ENCODE data around the gene CACNA2D2. TPM values are rescaled to one million over a fixed set of nuclear protein-coding genes. Genes with fewer than 3 reads are reported as not detected.

The CACNA2D2 gene
- polyA plus RNA-seq, 1 donor from 2014 or later = 0.11 TPM

DNA sequence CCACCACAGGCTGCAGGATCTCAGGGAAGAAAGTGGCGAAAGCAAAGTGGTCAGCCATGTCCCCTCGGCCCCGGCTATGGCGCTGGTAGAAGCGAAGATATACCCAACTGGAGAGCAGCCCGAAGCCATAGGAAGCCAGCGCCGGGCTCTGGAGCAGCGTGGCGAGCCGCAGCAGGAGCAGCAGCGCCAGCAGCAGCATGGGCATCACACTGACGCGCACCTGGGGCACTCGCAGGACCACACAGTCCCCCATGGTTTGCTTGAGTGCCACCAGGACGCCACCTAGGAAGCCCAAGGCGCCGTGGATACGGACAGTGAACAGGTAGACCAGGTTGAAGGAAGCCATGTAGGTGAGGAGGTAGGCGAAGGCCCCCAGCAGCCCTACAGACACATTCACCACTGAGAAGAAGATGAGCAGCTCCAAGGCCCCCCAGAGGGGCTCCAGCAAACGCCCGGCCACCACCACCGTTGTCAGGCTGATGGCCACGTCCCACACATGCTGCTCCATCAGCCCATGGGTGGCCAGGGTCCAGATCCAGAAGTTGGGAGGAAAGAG, 145.0 kb downstream of the CACNA2D2 start:
- Mint-ChIP-seq H3K27ac (peak overlapping the region in 1 of 3 donors; percentile 93), H3K4me1 (peaks cover 24 to 28% (median 27%) of the 10 kb centered on the region in 3 donors), H3K36me3 (no peaks in the 10 kb centered on the region), H3K27me3 (no peaks in the 10 kb centered on the region), H3K9me3 (no peaks in the 10 kb centered on the region), H3K4me3 (peak overlapping the region; percentile 87 to 97 (median 97))

DNA sequence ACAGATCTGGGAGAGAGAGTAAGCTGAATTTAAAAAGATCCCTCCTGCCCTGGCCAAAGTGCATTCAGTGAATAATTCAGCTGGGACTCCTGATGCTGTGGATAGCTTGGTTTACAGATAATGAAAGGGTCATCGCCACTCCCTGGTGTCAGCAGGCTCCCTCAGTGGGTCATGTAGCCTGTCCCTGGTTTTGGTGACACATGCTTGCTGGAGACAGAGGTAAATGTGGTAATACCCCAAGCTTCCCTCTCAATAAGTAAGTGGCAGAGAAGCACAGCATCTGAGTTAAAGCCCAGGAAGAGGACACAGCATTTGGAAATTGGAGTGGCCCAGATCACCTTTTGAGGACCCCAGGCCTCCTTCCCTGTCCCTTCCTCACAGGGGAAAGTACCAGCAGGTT, 146.0 kb downstream of the CACNA2D2 start:
- Mint-ChIP-seq H3K27me3 (no peaks in the 10 kb centered on the region), H3K4me3 (peak overlapping the region; percentile 69 to 97 (median 92)), H3K9me3 (no peaks in the 10 kb centered on the region), H3K36me3 (no peaks in the 10 kb centered on the region), H3K4me1 (peaks cover 27 to 30% (median 28%) of the 10 kb centered on the region in 3 donors), H3K27ac (peak overlapping the region in 1 of 3 donors; percentile 18)

DNA sequence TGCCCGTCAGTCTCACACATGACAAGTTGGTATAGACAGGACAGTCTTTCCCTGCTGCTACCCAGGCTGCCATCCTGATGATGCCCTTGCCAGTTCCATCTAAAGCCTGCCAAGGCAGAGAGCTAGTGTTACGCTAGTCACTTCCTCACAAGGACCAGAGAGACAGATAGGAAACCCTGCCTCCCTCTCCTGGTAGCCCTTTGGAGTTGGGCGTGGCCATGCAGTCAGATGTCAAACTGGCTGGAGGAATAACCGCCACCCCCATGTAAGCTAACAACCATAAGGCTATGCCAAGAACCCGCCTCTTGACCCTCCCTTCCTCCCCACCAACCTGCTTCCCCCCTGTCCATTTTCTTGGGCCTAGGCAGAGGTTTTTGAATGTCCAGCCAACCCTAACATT, 146.9 kb downstream of the CACNA2D2 start:
- Mint-ChIP-seq H3K9me3 (no peaks in the 10 kb centered on the region), H3K27me3 (no peaks in the 10 kb centered on the region), H3K36me3 (no peaks in the 10 kb centered on the region), H3K4me3 (peak overlapping the region in 3 of 4 donors; percentile 63 to 84 (median 69)), H3K4me1 (peaks cover 27 to 31% (median 28%) of the 10 kb centered on the region in 3 donors), H3K27ac (peak overlapping the region in 1 of 3 donors; percentile 78)

DNA sequence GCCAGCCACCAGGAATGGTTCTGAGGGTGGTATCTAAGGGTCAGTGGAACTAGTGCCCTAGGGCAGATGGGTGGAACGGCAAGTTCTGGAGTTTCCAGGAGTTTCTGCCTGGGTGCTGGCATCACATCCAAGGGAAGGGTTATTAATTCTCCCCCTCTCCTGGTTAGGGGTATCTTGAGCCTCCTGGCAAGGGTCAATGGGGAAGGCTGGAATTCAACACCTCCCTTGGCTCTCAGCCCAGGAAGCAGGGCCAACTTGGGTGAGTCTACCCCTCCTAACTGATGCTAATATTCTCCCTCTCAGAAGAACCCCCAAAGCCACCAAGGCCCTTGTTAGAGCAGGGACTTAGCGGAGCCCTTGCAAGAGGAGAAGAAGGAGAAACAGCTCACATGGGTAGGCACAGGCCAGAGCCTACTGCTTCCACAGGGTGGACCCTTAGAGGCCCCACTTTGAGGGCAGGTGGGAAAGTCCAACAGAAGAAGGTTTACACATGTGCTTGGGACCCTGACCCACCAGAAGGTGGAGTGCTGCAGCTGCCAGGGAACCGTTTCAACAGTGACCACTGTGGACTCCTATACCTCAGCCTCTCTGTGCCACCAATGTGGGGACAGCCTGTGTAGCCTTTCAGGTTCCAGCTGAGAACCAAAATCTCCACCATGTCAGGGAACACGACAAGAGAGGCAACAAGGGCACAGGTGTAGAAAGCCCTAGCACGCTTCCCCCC, 147.4 kb downstream of the CACNA2D2 start:
- Mint-ChIP-seq H3K4me1 (peaks cover 31 to 37% (median 33%) of the 10 kb centered on the region in 3 donors), H3K36me3 (no peaks in the 10 kb centered on the region), H3K27me3 (no peaks in the 10 kb centered on the region), H3K27ac (peak overlapping the region in 2 of 3 donors; percentile 32 to 71), H3K4me3 (peak overlapping the region in 2 of 4 donors; percentile 63 to 84), H3K9me3 (no peaks in the 10 kb centered on the region)

DNA sequence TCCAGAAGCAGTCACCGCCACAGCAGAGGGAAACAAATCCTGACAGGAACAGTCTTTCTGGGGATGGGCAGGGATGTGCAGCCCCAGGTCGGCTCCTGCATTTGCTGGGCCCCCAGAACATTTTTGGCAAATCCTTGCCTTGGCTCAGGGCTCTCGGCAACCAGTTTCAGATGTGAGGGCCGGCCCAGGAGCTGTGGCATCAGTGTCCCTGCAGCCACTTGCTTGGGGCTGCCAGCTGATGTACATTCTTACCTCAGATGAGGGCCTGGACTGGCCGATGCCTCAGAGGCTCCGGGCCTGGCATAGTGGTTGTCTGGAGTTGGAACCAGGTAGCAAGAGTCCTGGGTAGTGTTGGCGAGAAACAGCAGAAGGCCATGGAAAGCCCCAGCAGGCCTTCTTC, 148.6 kb downstream of the CACNA2D2 start:
- Mint-ChIP-seq H3K27ac (no peak overlapping the region), H3K36me3 (no peaks in the 10 kb centered on the region), H3K4me3 (peak overlapping the region in 1 of 4 donors; percentile 38), H3K27me3 (no peaks in the 10 kb centered on the region), H3K4me1 (peaks cover 38 to 45% (median 40%) of the 10 kb centered on the region in 3 donors), H3K9me3 (no peaks in the 10 kb centered on the region)

DNA sequence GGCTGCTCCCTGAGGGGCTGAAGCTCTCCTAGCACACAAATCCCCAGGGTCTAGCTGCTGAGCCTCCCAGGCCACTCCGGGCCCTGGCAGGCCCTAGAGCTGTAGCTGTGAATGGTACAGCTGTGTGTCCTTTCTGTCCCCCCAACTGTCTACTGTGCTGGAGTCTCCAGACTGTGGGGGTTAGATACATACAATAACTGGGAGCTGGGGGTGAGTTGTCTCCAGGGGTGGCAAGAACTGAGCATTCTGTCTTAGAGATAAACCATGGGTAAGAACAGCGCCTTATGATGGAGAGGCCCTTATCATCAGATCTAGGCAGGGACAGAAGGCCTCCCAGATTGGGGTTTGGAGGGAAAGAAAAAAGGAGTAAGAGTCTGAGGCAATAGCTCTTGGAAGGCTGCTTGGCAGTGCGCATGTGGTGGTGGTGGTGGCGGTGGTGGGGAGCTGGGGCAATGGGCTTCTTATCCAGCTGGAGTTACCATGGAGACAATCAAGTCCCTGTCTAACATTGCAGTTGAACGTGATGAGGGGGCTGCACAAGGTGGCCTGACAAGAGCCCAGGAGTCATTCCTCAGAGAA, 149.2 kb downstream of the CACNA2D2 start:
- peaks cover 34 to 44% (median 35%) of the 10 kb centered on the region in 3 donors for H3K4me1 Mint-ChIP-seq
- H3K4me3 Mint-ChIP-seq = no peak overlapping the region
- H3K9me3 Mint-ChIP-seq = no peaks in the 10 kb centered on the region
- no peaks in the 10 kb centered on the region for H3K27me3 Mint-ChIP-seq
- H3K27ac Mint-ChIP-seq = no peak overlapping the region
- H3K36me3 Mint-ChIP-seq = no peaks in the 10 kb centered on the region

DNA sequence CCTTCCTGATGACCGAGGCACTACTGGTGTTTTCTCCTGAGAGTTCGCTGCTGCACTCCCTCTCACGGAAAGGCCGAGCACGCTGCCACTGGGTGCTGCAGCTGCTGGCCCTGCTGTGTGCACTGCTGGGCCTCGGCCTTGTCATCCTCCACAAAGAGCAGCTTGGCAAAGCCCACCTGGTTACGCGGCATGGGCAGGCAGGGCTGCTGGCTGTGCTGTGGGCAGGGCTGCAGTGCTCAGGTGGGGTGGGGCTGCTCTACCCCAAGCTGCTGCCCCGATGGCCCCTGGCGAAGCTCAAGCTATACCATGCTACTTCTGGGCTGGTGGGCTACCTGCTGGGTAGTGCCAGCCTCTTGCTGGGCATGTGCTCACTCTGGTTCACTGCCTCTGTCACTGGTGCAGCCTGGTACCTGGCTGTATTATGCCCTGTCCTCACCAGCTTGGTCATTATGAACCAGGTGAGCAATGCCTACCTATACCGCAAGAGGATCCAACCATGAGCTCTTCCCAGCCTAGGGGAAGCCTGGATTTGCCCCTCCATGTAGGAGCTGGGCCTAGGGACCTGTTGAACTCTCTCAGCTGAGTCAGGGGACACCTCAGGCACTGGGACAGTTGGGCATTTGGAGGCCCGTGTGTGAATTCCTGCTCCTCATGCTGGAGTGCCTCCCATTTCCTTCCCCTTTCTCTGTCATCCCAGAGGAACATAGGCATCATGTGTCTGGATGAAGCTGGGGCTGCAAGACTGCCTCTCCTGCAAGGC, 150.0 kb downstream of the CACNA2D2 start:
- H3K4me3 Mint-ChIP-seq = peak overlapping the region in 2 of 4 donors; percentile 58 to 79
- H3K27ac Mint-ChIP-seq = peak overlapping the region in 1 of 3 donors; percentile 56
- peaks cover 30 to 41% (median 33%) of the 10 kb centered on the region in 3 donors for H3K4me1 Mint-ChIP-seq
- H3K9me3 Mint-ChIP-seq = no peaks in the 10 kb centered on the region
- H3K27me3 Mint-ChIP-seq = no peaks in the 10 kb centered on the region
- no peaks in the 10 kb centered on the region for H3K36me3 Mint-ChIP-seq

DNA sequence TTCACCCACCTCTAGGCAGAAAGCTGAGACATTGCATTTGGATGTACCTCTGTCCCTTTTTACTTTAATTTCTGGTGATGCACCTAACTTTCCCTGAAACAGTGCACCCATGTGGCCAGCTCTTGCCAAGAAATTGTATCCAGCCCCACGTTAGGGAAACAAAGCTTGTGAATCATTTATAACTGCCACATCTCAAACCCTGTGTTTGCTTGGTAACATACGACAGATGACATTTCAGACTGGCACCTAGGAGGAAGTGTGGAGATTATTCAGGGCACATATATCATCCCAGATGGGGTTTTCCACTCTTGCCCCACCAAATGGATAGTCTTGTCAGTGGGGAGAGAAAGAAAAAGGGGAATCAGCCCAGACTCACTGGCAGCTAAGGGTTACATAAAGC, 150.7 kb downstream of the CACNA2D2 start:
- peak overlapping the region in 2 of 4 donors; percentile 58 to 79 for H3K4me3 Mint-ChIP-seq
- no peaks in the 10 kb centered on the region for H3K27me3 Mint-ChIP-seq
- no peaks in the 10 kb centered on the region for H3K36me3 Mint-ChIP-seq
- H3K9me3 Mint-ChIP-seq = no peaks in the 10 kb centered on the region
- peaks cover 24 to 36% (median 28%) of the 10 kb centered on the region in 3 donors for H3K4me1 Mint-ChIP-seq
- H3K27ac Mint-ChIP-seq = peak overlapping the region in 1 of 3 donors; percentile 56

DNA sequence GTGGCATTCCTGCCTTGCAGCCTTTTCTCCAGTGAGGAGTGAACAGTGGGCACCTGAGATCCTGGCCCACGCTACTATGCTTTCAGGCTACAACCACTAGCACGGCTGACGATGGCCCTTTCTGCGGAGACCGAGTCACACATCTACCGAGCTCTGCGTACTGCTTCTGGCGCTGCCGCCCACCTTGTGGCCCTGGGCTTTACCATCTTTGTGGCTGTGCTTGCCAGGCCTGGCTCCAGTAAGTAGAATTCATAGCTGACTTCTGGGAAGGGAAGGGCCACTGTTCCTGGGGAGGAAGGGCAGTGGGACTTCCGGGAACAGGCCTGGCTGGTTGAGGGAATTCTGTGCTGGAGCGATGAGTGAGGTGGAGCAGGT, 152.1 kb downstream of the CACNA2D2 start:
- Mint-ChIP-seq H3K36me3 (no peaks in the 10 kb centered on the region), H3K4me1 (peaks cover 17 to 26% (median 22%) of the 10 kb centered on the region in 3 donors), H3K9me3 (no peaks in the 10 kb centered on the region), H3K27ac (peak overlapping the region; percentile 94 to 98 (median 97)), H3K4me3 (peak overlapping the region; percentile 92 to 100 (median 98)), H3K27me3 (no peaks in the 10 kb centered on the region)

DNA sequence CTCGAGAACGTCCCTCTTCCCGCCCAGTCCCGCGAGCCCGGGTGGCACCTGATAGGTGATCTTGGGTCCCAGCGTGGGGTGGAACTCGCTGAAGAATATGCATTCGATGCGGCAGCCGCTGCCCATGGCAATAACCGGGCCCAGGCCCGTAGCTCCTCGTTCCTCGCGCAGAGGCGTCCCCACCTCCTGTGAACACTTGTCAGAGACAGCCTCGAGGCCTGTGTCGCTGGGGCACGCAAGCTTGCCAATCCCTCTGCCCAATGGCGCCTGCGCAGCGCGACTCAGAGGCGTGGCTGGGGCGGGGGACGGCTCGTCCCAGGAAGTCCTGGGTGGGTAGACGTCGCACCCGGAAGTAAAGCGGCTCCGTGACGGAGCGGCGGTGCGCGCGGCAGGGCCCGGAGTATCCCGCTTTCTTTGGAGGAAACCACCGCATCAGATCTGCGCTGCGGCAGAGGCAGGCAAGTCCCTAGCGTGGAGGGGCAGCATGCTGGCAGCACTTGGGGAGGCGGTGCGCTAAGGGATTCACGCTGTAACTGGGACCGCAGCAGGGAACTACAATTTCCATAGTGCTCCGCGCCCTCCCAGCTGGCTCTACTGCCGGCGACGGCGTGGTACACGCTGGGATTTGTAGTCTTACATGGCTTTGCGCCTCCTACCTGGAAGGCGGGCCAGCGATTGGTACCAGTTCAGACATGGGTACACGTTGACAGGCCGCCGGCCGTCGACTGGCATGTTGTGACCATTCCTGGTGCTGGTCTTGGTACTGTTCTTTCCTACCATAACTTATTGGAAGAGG, 152.7 kb downstream of the CACNA2D2 start, which contains the start of the genes CYB561D2 and NPRL2:
TSS of gene CYB561D2 (plus strand) at position 336 of the 796 bp plus-strand sequence. CDS start 572 bp downstream, outside the sequence.
TSS of gene NPRL2 (minus strand) at position 249 of the 796 bp plus-strand sequence. CDS start at position 126, 123 bp downstream.
- H3K4me1 Mint-ChIP-seq = peaks cover 21 to 28% (median 26%) of the 10 kb centered on the region in 3 donors
- no peaks in the 10 kb centered on the region for H3K9me3 Mint-ChIP-seq
- no peaks in the 10 kb centered on the region for H3K36me3 Mint-ChIP-seq
- peak within 1 kb of the TSS; percentile 92 to 100 (median 98) for H3K4me3 Mint-ChIP-seq
- H3K27ac Mint-ChIP-seq = peak within 1 kb of the TSS; percentile 94 to 98 (median 97)
- no peaks in the 10 kb centered on the region for H3K27me3 Mint-ChIP-seq

DNA sequence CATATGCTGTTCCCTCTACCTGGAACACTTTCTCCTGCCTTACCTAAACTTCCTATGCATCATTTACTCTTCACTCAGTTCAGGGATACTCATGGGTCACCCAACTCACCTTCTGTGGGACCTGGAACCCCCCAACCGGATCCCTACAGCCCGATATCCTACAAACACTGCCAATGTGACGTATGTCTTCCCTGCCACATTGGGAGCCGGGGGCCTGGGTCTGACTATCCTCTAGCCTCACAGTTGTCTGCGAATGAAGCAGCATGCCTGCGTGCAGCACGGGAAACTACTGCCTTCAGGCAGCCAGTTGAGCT, 153.3 kb downstream of the CACNA2D2 start:
- H3K4me1 Mint-ChIP-seq = peaks cover 21 to 27% (median 27%) of the 10 kb centered on the region in 3 donors
- peak overlapping the region; percentile 94 to 98 (median 97) for H3K27ac Mint-ChIP-seq
- peak overlapping the region; percentile 92 to 100 (median 98) for H3K4me3 Mint-ChIP-seq
- no peaks in the 10 kb centered on the region for H3K36me3 Mint-ChIP-seq
- H3K9me3 Mint-ChIP-seq = no peaks in the 10 kb centered on the region
- H3K27me3 Mint-ChIP-seq = no peaks in the 10 kb centered on the region

DNA sequence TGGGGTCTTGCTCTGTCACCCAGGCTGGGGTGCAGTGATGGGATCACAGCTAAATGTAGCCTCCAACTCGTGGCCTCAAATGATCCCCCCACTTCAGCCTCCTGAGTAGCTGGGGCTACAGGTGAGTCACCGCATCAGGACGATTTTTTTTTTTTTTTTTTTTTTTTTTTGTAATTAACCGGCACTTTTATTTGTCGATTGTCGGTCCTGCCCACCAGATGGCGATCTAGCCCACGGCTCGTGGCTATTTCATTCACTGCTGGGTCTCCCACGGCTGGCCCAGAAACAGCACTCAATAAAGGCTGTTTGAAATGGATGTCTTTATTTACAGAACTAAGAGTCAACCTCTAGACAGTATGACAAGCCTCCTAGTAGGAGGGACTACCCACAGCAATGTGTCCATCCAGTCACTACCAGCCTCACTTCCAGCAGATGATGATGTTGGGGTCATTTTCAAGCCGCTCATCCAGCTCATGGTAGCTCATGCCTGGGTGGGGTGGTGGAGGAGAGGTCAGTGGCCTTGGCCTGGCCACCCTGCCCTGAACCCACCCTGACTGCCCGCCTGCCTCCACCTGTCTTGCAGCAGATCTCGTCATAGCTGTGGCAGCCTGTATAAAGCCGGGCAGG, 156.1 kb downstream of the CACNA2D2 start:
- no peaks in the 10 kb centered on the region for H3K9me3 Mint-ChIP-seq
- no peaks in the 10 kb centered on the region for H3K36me3 Mint-ChIP-seq
- H3K27me3 Mint-ChIP-seq = no peaks in the 10 kb centered on the region
- peak overlapping the region in 2 of 4 donors; percentile 46 to 80 for H3K4me3 Mint-ChIP-seq
- peaks cover 22 to 27% (median 26%) of the 10 kb centered on the region in 3 donors for H3K4me1 Mint-ChIP-seq
- peak overlapping the region in 2 of 3 donors; percentile 71 to 94 for H3K27ac Mint-ChIP-seq

DNA sequence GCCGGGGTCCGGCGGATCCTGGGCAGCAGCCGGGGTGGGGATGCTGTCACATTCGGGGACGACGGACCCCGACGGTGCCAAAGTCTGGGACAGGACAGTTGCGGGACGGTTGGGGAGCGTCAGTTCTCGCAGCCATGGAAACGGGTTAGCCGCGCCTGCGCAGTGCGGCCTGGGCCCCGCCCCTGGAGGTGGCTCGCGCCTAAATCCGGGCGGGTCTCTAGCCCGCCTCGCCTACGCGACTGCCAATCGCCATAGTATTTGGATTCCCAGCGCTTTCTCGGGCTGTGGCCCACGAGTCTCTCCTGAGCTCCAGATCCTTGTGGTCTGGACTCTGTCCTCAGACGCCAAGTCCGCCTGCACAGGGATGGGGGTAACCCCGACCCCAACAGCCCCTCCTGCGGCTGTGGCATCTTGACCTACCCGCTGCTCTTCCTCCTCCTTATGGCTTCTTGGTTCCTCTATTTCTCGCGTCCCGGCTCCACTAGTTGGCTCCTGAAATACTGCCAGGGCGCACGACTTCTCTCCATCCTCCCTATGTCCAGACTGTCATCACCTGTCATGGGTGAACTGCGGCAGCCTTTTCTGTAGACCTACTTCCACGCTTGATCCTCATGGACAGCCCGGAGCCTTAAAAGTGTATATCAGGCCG, 157.7 kb downstream of the CACNA2D2 start, which contains the start of gene ZMYND10:
TSS of gene ZMYND10 (minus strand) at position 147 of the 649 bp plus-strand sequence. CDS start 153 bp downstream, outside the sequence.
- H3K27me3 Mint-ChIP-seq = no peaks in the 10 kb centered on the region
- H3K4me3 Mint-ChIP-seq = peak within 1 kb of the TSS; percentile 52 to 74 (median 68)
- H3K36me3 Mint-ChIP-seq = no peaks in the 10 kb centered on the region
- peak within 1 kb of the TSS in 2 of 3 donors; percentile 57 to 79 for H3K27ac Mint-ChIP-seq
- no peaks in the 10 kb centered on the region for H3K9me3 Mint-ChIP-seq
- peaks cover 17 to 20% (median 20%) of the 10 kb centered on the region in 3 donors for H3K4me1 Mint-ChIP-seq
